ENCODE results near the gene RTN4R.
"Not testable (repeated sequence)": the region's sequence is repeated elsewhere in the genome, so short reads cannot be mapped to it uniquely, and the experiment has no call there.

The RTN4R gene

DNA sequence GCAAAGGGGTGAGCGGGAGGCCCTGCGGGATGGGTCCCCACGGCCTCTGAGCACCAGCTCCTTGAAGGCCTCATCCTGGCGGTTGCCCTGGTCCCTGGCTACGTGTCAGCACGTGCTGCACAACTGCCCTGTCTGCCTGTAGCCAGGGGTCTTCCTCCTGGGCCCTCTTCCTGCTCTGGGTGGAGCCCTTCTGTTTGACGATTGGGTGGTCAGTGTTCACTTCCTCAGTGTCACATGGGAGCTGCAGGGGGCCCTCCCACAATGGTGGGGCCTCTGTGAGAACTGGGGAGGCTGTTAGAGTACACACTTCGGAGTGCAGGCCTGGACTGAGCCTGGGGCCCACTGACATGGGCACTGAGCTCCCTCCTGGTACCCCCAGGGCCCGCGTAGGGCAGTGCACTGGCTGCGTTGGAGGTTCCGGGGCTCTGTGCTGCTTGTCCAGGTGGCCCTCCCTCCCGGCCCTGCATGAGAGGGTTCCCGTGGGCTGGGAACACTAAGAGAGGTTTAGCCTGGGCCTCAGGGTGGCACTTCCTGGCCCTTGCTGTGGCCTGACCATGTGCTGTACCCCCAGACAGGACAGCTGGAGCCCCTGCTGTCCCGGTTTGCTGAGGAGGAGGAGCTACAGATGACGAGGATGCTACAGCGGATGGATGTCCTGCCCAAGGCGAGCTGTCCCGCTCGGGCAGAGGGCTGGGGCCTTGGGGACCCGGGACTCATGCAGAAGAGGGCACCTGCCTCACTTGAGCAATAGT, 38.0 kb upstream of the RTN4R start:
- in situ Hi-C loops (cut with MboI; ENCODE audit: low sequenced_read_pairs): no loop called here

DNA sequence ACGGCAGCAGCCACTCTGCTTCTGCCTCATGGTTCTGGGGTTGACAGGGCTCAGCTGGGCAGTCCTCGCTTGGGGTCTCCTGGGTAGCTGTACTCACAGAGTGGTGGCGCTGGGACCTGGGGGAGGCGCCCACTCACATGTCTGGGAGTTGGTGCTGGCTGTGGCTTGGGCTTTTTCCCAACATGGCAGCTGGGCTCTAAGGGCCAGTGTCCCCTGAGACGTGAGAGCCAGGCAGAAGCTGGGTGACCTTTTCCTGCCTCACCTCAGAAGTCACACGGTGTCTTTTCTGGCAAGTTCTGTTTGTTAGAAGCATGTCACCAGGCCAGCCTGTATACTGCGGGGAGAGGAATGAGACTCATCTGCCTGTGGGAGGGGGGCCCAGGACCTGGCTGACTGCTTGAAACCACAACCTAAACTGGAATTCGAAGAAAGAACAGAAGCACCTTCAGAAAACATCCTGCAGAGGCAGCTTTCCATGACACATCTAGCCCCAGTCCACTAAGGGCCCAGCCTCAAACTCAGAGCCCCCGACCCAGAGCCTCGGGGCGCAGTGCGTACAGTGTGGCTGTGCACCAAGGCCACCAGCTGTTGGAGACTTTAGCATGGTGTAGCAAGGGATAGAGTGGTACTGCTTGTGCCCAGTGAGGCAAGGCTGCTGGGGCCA, 37.2 kb upstream of the RTN4R start:
- in situ Hi-C loops (cut with MboI; ENCODE audit: low sequenced_read_pairs): not testable (repeated sequence)

DNA sequence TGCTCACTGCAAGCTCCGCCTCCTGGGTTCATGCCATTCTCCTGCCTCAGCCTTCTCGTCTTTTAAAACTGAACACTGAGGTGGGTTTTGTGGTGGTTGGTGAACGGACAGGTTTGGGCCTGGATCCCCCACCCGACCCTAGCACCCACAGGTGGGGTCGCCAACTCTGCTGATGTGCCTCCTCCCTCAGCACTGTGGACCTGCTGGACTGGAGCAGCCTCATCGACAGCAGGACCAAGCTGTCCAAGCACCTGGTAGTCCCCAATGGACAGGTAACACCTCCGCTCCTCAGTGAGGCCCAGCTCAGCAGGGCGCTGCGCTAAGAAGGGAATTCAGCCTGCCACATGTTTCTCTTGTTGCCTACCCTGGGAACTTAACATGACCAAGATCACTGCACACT, 36.5 kb upstream of the RTN4R start:
- in situ Hi-C loops (cut with MboI; ENCODE audit: low sequenced_read_pairs): no loop called here

DNA sequence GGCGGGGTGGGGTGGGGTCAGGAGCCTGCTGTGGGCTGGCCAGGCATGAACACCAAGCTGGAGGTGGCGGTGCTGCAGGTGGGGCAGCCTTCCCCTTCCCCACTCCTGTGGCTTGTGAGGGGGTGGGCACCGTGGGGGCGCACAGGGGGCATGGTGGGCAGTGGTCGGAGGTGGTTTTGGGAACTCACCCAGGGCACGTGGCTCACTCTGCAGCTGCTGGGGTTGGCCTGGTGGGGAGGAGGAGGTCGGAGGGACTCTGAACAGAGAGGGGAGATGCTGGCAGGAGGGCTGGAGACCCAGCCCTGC, 35.1 kb upstream of the RTN4R start:
- in situ Hi-C loops (cut with MboI; ENCODE audit: low sequenced_read_pairs): not testable (repeated sequence)

DNA sequence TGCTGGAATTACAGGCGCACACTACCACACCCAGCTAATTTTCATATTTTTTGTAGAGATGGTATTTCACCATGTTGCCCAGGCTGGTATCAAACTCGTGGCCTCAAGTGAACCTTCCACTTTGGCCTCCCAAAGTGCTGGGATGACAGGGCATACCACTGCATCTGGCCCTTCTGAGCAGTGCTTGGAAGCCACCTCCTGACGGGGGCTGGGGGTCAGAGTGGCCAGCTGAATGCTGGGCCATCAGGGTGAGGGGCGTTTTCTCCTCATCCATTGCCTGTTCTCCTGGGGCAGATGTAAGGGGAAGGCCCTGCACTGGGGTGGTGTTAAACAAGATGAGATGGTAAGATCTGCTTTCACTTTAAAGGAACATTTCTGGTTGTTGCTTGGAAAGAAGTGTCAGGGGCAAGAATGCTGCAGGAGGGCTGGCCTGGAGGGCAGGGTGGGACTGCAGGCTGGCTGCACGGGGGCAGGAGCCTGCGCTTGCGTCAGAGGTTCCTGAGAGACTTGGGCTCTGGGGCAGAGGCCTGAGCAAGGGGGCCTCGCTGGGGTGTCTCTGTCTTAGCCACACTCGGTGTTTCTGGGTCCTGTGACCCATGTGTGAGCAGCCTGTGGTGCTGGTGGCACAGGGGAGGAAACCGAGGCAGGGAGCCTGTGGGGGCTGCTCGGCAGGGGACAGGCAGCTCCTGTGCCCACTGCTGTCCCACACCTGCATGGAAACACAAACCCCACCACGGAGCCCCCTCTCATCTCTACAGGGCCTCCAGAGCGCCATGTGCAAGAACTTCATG, 34.5 kb upstream of the RTN4R start:
- in situ Hi-C loops (cut with MboI; ENCODE audit: low sequenced_read_pairs): no loop called here

DNA sequence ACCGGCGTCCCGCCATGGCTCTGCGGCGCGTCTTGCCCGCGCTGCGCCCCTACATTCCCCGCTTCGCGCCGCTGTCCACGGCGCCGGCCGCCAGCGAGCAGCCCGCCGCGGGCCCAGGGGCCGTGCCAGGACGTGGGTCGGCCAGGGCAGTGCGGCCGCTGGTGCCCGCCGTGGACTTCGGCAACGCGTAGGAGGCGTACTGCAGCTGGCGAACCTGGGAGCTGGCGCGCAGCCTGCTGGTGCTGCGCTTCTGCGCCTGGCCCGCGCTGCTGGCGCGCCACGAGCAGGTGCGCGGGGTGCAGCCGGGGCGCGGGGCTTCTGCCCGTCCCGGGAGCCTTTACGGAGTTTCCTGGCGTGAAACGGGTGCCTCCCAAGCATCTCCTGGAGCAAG, 31.6 kb upstream of the RTN4R start:
- in situ Hi-C loops (cut with MboI; ENCODE audit: low sequenced_read_pairs): no loop called here

DNA sequence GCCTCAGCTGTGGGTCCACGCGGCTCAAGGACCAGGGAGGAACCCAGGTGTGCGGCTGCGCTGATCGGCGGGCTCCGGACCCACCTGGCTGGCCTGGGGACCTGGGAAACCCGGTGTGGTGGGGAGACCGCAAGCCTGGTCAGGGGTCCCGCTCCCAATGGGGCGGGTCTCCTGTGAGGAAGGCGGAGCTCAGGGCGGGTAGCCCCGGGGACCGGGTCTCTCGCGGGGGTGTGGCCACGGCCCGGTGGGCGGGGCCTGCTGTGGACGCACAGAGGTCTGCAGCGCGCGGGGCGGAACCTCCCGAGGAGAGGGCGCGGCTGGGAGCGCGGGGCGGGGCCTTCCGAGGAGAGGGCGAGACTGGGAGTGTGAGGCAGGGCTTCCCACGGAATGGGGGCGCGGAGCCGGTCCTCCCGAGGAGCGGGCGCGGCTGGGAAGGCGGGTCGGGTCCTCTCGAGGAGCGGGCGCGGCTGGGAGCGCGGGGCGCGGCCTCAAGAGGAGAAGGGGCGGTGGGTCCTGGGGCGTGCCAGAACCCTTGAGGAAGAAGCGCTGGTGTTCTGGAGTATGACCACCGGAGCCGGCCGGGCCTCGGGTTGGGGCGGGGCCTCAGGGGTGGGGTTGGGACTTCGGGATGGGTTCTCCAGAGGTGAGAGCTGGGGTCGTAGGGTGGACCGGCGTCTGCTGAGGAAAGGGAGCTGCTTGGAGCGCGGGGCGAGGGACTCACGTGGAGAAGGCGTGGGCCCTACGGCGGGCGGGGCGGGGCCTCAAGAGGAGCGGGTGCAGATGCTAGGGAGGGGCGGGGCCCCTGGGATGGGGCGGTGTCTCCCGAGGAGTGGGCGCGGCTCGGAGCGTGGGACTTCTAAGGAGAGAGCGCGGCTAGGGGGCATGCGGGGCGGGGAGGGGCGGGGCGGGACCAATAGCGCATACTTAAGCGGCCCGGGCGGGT, 31.0 kb upstream of the RTN4R start:
- in situ Hi-C loops (cut with MboI; ENCODE audit: low sequenced_read_pairs): no loop called here

DNA sequence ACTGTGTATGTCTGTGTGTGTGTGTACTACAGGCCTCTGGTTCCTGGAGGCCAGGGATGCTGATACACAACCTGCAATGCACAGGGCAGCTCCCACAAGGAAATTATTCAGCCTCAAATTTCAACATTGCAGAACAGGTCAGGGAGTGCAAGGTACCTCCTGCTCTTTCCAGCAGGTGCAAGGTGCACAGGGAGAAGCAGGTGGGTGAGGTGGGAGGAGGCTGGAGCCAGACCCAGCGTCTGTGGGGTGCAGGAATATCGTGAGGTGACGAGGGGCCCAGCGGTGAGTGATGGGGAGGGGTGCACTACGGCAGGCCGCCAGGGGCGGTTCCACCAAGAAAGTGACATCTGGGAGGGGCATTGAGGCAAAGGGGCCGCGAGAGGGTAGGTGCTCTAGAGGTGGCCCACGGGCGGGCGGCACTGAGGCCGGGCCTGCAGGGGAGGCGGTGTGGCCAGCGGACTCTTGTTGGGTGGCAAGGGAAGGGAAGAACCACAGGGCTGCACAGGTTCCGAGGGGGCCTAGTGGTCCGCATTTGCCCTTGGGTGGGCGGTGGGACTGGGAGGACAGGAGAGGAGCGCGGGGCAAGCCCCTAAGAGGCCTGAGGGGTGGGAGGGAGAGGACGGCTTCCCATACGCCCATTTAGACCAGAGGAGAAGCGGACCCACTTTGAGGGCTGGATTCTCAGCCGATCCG, 30.1 kb upstream of the RTN4R start:
- in situ Hi-C loops (cut with MboI; ENCODE audit: low sequenced_read_pairs): no loop called here

DNA sequence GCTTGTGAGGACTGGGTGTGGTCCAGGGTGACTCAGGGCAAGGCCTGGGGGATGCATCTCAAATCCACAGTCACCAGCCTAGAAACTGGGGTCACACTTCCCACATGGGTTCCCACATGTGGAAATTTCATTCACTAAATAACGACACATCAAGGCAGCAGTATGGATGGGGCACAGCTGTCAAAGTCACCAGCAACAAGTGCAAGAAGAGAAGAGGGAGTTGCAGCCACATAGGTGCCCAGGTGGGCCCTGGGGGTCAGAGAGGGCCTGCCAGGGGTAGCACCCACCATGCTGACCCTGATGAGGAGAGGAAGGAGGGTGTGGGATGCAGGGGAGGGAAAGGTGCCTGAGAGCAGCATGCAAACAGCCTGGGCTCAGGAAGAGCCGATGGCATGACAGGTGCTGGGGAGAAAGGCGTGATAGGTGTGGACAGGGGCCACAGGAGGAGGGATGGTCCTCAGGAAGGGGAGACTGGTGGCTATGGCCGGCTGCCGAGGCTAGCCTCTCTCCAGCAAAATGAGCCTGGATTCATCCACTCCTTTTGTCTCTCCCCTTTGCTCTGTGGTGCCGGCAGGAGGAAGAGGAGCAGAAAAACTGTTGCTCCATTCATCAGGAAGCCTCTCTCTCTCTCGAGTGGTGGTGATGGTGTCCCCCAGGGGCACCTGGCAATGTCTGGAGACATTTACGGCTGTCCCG, 29.4 kb upstream of the RTN4R start:
- in situ Hi-C loops (cut with MboI; ENCODE audit: low sequenced_read_pairs): no loop called here

DNA sequence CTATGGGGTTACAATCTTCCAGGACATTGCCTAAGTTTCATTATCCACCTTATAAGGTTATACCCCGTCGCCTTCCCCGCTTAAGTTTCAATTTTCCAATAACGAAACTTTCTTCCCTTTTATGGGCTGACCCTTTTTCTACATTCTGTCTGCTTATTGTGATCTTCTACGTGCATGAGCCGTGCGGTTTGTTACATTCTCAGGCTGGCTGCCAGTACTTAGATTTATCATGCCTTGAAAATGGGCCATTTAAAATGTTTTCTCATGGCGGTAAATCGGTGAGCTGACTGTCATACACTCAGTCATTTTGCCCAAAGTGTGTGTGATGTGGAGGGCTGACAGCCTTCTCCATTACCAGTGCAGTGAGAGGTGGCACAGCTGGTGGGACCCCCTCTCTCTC, 28.5 kb upstream of the RTN4R start:
- in situ Hi-C loops (cut with MboI; ENCODE audit: low sequenced_read_pairs): no loop called here

DNA sequence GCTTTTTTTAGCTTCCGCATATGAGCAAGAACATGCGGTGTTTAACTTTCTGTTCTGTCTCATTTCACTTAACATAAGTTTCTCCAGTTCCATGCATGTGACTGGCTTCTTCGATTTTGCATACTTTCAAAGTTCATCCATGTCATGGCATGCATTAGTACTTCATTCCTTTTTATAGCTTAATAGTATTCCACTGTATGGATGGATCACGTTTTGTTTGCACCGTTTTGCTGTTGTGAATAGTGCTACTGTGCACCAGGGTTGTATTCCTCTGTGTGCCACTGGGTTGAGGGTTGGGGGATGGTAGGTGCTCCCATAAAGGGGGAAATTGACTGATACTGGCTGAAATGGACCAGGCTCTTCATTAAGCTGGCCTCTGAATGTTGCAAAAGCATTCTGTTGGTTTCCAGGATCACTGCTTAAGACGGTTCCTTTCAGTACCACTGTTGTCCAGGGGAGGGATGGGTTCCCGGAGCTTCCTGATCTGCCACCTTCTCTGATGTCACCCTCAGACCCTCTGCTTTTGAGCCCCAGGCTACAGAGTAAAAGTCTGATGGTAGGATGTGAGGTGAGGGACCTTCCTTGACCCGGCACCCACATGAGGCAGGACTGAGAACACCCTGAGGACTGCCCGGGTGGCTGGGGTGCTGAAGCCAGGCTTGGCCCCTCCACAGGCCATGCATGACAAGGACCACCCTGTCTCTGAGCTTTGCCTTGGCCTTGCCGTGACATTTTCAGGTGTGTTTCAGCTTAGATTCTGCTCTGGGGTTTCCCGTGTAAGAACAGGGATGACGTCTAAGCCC, 27.3 kb upstream of the RTN4R start:
- in situ Hi-C loops (cut with MboI; ENCODE audit: low sequenced_read_pairs): no loop called here

DNA sequence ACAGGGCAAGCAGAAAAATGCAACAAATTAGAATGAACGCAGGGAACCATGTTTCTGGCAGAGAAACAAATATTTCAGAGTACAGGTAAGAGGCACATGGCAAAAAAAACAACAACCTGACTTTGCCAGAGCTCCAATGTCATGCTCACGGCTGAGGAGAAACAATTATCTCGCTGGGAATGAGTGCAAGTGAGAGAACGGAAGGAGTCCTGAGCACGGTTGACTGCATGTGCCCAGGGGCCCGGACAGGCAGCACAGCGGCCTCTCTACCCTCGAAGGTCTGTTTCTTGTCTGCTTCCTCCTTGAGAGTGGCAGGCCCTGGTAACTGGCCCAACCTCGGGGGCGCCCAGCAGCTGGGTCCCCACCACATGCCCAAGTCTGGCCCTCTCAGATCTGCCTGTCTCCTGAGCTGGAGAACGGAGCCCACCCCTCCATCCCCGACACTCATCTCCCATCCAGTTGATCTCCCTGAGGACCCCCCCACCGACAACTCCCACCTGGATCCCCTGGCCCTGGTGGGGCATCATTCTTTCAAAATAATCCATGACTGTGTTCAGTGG, 24.6 kb upstream of the RTN4R start:
- in situ Hi-C loops (cut with MboI; ENCODE audit: low sequenced_read_pairs): no loop called here

DNA sequence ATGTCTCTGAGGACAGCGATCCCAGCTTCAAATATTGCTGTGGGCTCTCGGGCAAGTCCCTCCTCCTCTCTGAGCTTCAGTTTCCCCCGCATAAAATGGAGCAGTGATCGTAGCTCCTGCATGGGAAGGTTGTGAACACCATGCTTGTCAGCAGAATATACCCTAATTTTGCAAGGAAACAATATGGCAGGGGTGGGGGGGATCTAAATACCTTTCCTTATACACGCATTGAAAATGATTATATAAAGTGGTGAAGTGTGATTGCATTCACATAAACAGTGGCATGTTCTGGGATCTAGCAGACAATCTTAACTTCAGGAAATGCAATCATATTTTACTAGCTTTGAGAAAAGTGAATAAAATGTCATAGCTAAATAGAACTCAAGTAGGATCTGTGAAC, 24.0 kb upstream of the RTN4R start:
- in situ Hi-C loops (cut with MboI; ENCODE audit: low sequenced_read_pairs): no loop called here

DNA sequence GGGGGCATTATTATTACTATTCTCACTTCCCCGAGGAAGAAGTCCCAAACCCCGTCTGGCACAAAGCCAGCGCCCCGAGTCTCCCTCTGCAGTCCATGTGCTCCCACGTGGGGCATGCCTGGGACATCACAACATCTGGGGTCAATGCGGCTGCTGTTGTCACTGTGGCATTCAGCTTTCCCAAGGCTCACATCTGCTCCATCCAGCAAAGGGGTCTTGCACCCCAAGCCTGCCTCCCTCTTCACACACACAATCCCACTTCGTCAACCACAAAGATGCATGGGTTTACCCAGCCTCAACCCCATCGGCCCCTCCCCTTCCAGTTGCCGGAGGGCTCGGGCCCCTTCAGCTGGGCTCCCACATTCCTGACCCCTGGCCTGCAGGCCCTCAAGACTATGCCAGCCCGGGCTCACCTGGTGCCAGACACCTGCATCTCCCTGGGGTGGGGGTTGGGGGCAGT, 23.5 kb upstream of the RTN4R start:
- in situ Hi-C loops (cut with MboI; ENCODE audit: low sequenced_read_pairs): no loop called here

DNA sequence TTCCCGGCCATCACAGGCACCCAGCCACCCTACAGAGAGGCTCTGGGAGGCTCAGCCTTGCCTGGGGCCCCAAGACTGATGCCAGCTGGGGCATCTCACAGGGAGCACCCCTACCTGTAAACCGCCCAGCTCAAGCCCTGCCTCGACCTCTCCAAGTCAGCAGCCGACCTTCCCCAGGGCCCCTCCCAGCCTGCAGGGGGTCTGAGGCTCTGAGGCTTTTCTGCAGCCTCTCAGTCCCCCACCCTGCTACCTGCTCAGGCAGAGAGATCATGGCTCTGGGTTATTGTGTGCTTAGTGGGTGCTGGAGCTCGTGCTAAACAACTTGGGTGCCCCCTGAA, 23.1 kb upstream of the RTN4R start:
- in situ Hi-C loops (cut with MboI; ENCODE audit: low sequenced_read_pairs): no loop called here

DNA sequence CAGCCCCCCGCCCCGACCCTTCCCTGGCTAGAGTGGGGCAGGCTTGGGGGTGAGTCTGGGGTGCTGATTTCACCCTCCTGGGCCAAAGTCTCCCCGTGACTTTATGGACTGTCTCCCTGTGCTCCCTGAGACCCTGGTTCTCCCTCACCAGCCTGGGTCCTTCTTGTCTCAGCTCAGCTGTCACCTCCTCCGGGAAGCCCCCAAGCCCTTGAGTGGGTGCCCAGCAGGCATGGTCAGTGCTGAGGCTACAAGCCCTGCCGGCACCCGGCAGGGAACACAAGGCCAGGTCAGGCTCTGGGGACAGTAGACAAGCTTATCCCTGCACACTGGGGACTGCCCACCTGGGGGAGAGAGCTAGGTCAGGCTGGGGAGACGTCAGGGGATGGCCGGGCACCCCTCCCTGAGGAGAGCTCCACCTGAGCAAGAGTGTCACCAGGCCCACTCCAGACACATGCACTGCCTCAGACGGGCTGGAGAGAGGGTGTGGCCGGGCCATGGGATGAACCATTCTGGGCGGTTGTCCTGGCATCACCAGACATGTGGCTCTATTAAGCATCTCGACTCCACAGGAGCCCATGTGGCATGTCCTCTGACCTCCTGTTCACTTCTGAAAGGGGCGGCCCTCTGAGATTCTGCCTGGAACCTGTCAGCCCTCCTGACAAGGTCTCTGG, 22.6 kb upstream of the RTN4R start:
- in situ Hi-C loops (cut with MboI; ENCODE audit: low sequenced_read_pairs): no loop called here

DNA sequence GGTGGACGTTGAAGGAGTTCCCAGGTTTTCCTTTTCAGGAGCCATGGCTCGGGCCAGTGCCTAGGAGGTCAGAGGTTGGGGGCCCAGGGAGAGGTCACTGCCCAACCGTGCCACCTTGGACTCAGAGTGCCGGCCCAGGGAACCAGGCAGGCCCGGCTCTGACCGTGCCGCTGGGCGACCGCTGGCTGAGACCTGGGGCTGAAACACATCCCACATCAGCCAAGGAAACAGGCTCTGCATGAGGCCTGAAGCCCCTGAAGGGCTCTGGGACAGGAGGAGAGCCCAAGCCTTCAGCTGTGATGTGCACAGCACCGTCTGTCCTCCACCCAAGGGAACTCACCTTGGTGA, 21.9 kb upstream of the RTN4R start:
- in situ Hi-C loops (cut with MboI; ENCODE audit: low sequenced_read_pairs): no loop called here
